Glomerular endothelial cell (primary cell): ENCODE results near the gene MYO5C. TPM values are rescaled to one million over a fixed set of nuclear protein-coding genes. Genes with fewer than 3 reads are reported as not detected.
"Not testable (repeated sequence)": the region's sequence is repeated elsewhere in the genome, so short reads cannot be mapped to it uniquely, and the experiment has no call there.

Source experiments
- DNase-seq: peaks from one replicate; pipeline ENCODE4 v3.0.0-alpha.2; 2011; ENCODE audit warnings: low read depth, low spot score; ENCODE audit errors: extremely low read depth
- total RNA-seq: library from RNA; depleted of rRNA; stranded (reverse); fragments of >200 nt; gene quantifications from 2 replicates; pipeline ENCODE4 v1.2.3, GENCODE V29; 2015

The MYO5C gene
- total RNA-seq, 1 donor from 2014 or later: 33.4 TPM

GRCh38 chr15:52179278-52180195 is 116.1 kb downstream of the MYO5C start:
- no peak for DNase-seq

GRCh38 chr15:52178765-52179164 is 116.8 kb downstream of the MYO5C start:
- DNase-seq: no peak

- no peak for DNase-seq
Observed at GRCh38 chr15:52172869-52173268, 122.7 kb downstream of the MYO5C start.

GRCh38 chr15:52171807-52172206 is 123.8 kb downstream of the MYO5C start:
- no peak for DNase-seq

GRCh38 chr15:52171386-52171785 is 124.2 kb downstream of the MYO5C start:
- no peak for DNase-seq

- not testable (repeated sequence) for DNase-seq
Observed at GRCh38 chr15:52170199-52170598, 125.4 kb downstream of the MYO5C start.

GRCh38 chr15:52165494-52166131 is 130.0 kb downstream of the MYO5C start:
- not testable (repeated sequence) for DNase-seq

GRCh38 chr15:52164631-52165265 is 130.9 kb downstream of the MYO5C start:
- no peak for DNase-seq

- no peak for DNase-seq
Observed at GRCh38 chr15:52163321-52164190, 132.0 kb downstream of the MYO5C start.

- no peak for DNase-seq
Observed at GRCh38 chr15:52162876-52163275, 132.7 kb downstream of the MYO5C start.

- no peak for DNase-seq
Observed at GRCh38 chr15:52162260-52162659, 133.3 kb downstream of the MYO5C start.

- DNase-seq: no peak
Observed at GRCh38 chr15:52161406-52161966, 134.1 kb downstream of the MYO5C start.

GRCh38 chr15:52159645-52160044 is 136.0 kb downstream of the MYO5C start:
- DNase-seq: no peak

- no peak for DNase-seq
Observed at GRCh38 chr15:52158084-52158765, 137.4 kb downstream of the MYO5C start.

- no peak for DNase-seq
Observed at GRCh38 chr15:52155878-52156277, 139.7 kb downstream of the MYO5C start.

- DNase-seq: no peak
Observed at GRCh38 chr15:52154896-52155865, 140.4 kb downstream of the MYO5C start.

- no peak for DNase-seq
Observed at GRCh38 chr15:52153900-52154895, 141.4 kb downstream of the MYO5C start.
